GM06990 (cell line): ENCODE data around the gene PRICKLE2.

ENCODE experiments used
- DNase-seq: peaks from one replicate; pipeline ENCODE4 v3.0.0-alpha.2; 2011; ENCODE audit not compliant: insufficient read length; ENCODE audit errors: extremely low read depth
- H3K27me3 ChIP-seq: replicated peaks from 2 replicates; pipeline ENCODE4 v1.6.0; 2011; ENCODE audit warnings: low read length; ENCODE audit not compliant: control insufficient read depth, insufficient read depth
- H3K36me3 ChIP-seq: 2 replicates; pipeline ENCODE4 v1.5.1; 2011; ENCODE audit warnings: low read length; ENCODE audit not compliant: control insufficient read depth, insufficient read depth
- H3K4me3 ChIP-seq: replicated peaks from 2 replicates; pipeline ENCODE4 v1.5.1; 2011; ENCODE audit warnings: low read depth, mild to moderate bottlenecking, control low read depth, low read length
- CTCF ChIP-seq: IDR thresholded peaks from 2 replicates; pipeline ENCODE4 v1.5.1; 2011; ENCODE audit warnings: low read length, control low read depth, mild to moderate bottlenecking, inconsistent platforms; ENCODE audit not compliant: insufficient read depth, poor library complexity, severe bottlenecking

Gene PRICKLE2

GRCh38 chr3:64216274-64217147 is 8.8 kb downstream of the PRICKLE2 start:
- no peak for TF ChIP-seq CTCF
- Histone ChIP-seq H3K36me3 (no peaks in the 10 kb centered on the region), H3K27me3 (no peaks in the 10 kb centered on the region), H3K4me3 (no peak overlapping the region)
- no peak for DNase-seq

DNA sequence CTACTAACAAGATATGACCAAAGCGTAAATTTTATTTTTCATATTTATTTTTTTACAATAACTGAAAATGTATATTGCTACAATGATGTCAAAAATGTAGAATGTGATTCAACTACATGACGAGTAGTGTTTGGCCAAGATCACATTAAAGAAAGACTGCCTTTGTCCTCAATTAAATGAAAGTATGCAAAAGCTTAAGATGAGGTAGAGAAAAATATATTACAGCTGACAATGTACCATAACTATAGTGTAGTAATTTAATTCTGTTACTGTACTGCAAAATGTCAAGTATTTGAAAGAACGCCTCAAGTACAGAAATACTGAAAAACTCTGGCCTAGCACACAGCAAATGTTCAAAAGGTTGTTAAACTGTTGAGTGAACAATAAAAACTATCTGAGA is 9.7 kb downstream of the PRICKLE2 start:
- no peak for DNase-seq

GRCh38 chr3:64215103-64215502 is 10.2 kb downstream of the PRICKLE2 start:
- H3K27me3 ChIP-seq, result no peaks in the 10 kb centered on the region; the same call in 1 of the 2 replicates
- no peaks in the 10 kb centered on the region for H3K36me3 ChIP-seq
- no peak for TF ChIP-seq CTCF
- H3K4me3 ChIP-seq, result no peak overlapping the region
- DNase-seq, result no peak

More for the DNA sequence above, 9.7 kb downstream of the PRICKLE2 start:
- no peak overlapping the region for H3K4me3 ChIP-seq
- no peaks in the 10 kb centered on the region for H3K36me3 ChIP-seq
- H3K27me3 ChIP-seq, result no peaks in the 10 kb centered on the region
- no peak for TF ChIP-seq CTCF

- H3K27me3 ChIP-seq, result no peaks in the 10 kb centered on the region; the same call in 1 of the 2 replicates
- TF ChIP-seq CTCF, result no peak
- no peaks in the 10 kb centered on the region for H3K36me3 ChIP-seq
- no peak overlapping the region for H3K4me3 ChIP-seq
- no peak for DNase-seq
Measured at GRCh38 chr3:64214381-64215018, 10.8 kb downstream of the PRICKLE2 start.

DNA sequence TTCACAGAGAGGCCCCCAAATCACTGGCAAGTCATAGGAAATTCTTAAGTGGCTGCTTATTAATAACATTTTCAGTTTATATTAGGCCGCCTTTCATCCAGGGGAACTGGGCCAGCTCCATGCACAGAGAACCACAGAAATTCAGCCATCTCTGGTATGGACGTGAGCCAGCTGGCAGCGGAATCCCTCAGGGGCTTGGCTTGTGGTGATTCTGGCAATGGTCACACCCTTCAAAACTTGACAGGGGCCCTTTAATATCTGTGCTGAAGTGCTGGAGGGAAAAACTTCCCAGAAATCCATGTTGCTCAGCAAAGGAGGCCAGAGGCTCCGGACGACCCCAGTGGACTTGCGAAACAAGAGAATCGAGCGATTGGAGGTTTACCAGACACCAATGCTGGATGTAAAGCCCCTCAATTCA is 11.3 kb downstream of the PRICKLE2 start:
- H3K4me3 ChIP-seq, result no peak overlapping the region
- H3K36me3 ChIP-seq, result no peaks in the 10 kb centered on the region
- no peak for DNase-seq
- H3K27me3 ChIP-seq, result no peaks in the 10 kb centered on the region; the same call in 1 of the 2 replicates
- TF ChIP-seq CTCF, result no peak
